ENCODE measurements around the gene ATG4A.

The ATG4A gene

GRCh38 chrX:108199691-108200090 lies 108.1 kb downstream of the ATG4A start:
- no peak overlapping the region for H3K27ac ChIP-seq (ENCODE audit: low read length)
- H3K4me3 ChIP-seq (ENCODE audit: low read length), result no peak overlapping the region
- DNase-seq (ENCODE audit: low read depth, low spot score), result no peak
- no peaks in the 10 kb centered on the region for H3K9me3 ChIP-seq (ENCODE audit: control insufficient read depth, insufficient read depth, low read length)
- H3K27me3 ChIP-seq (ENCODE audit: control insufficient read depth, insufficient read depth, low read length), result no peaks in the 10 kb centered on the region
- no CpG with 5 or more reads among the region's 4 CpGs for WGBS (ENCODE audit: insufficient coverage, insufficient read length)
- no peaks in the 10 kb centered on the region for H3K36me3 ChIP-seq (ENCODE audit: control insufficient read depth, insufficient read depth, low read length)
- H3K4me1 ChIP-seq (ENCODE audit: control insufficient read depth, insufficient read depth, low read length), result no peaks in the 10 kb centered on the region

- WGBS (ENCODE audit: insufficient coverage, insufficient read length), result no CpG with 5 or more reads among the region's 3 CpGs
- DNase-seq (ENCODE audit: low read depth, low spot score), result no peak
- H3K9me3 ChIP-seq (ENCODE audit: control insufficient read depth, insufficient read depth, low read length), result no peaks in the 10 kb centered on the region
- H3K36me3 ChIP-seq (ENCODE audit: control insufficient read depth, insufficient read depth, low read length), result no peaks in the 10 kb centered on the region
- H3K4me1 ChIP-seq (ENCODE audit: control insufficient read depth, insufficient read depth, low read length), result no peaks in the 10 kb centered on the region
- H3K27ac ChIP-seq (ENCODE audit: low read length), result no peak overlapping the region
- H3K4me3 ChIP-seq (ENCODE audit: low read length), result no peak overlapping the region
- no peaks in the 10 kb centered on the region for H3K27me3 ChIP-seq (ENCODE audit: control insufficient read depth, insufficient read depth, low read length)
These were observed 112.0 kb downstream of the ATG4A start for GRCh38 chrX:108203540-108203939.
